Measurements from ENCODE around the gene SYTL3. TPM values are rescaled to one million over a fixed set of nuclear protein-coding genes. Genes with fewer than 3 reads are reported as not detected.

SYTL3 gene
- total and polyA plus RNA-seq, 2 donors (not counting 1 experiment from before 2014, with no cell fraction given) = 1.1 to 5.4 TPM

DNA sequence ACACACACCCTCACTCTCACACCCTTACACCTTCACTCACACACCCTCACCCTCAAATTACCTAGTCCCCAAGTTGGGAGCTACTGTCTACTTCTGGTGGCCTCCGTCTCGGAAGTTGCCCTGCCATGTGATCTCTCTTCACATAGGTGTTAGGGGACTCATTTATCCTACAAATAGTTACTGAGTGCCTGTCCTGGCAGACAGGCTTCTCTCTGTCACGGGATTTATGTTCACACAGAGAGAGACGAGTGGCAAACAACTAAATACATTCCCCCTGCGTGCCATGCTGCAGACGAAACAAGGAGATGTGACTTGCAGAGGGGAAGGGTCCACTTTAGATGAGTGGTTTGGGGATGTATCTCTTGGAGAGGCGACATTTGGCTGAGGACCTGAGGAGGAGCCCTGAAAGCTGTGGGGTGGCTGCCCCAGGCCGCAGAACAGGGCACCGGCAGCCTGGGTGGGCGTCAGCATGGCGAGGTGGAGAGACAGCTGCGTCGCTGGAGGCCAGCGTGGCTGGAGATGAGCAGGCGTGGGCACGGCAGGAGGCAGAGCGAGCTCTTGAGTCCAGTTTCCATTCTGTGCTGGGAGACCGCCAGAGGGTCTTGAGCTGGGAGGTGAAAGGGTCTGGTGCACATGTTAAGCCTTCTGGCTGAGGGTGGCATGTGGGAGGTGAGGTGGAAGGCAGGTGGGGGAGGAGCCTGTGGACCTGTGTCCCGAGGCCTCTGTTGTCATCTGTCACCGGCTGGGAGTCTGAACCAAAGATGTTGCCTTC lies 22.5 kb upstream of the SYTL3 start:
- Mint-ChIP-seq H3K9me3 (ENCODE audit: insufficient read depth) (no peaks in the 10 kb centered on the region), H3K27me3 (no peaks in the 10 kb centered on the region), H3K4me3 (no peak overlapping the region), H3K4me1 (no peaks in the 10 kb centered on the region), H3K27ac (no peak overlapping the region)
- Histone ChIP-seq H3K9ac (ENCODE audit: low read length) (no peak overlapping the region), H3K4me2 (replicated peaks; ENCODE audit: low read depth, low read length, poor library complexity, severe bottlenecking) (no peak overlapping the region), H3K79me2 (ENCODE audit: control insufficient read depth, insufficient read depth, low read length) (no peaks in the 10 kb centered on the region), H2AFZ (ENCODE audit: insufficient read depth, low read depth, low read length, poor library complexity, severe bottlenecking) (no peak overlapping the region), H3K4me1 (ENCODE audit: control insufficient read depth in 2 of 2, insufficient read depth in 2 of 2, low read length in 2 of 2) (no peaks in the 10 kb centered on the region), H3K9me3 (ENCODE audit: control extremely low read depth in 1 of 3, control insufficient read depth in 2 of 3, insufficient read depth in 1 of 3, low read length in 2 of 3) (no peaks in the 10 kb centered on the region), H3K27ac (ENCODE audit: low read length in 2 of 2) (no peak overlapping the region), H4K20me1 (ENCODE audit: control insufficient read depth, insufficient read depth, low read length, poor library complexity, severe bottlenecking) (no peaks in the 10 kb centered on the region), H3K27me3 (replicated peaks in 1 of 4; ENCODE audit: control extremely low read depth in 1 of 4, control insufficient read depth in 3 of 4, insufficient read depth in 4 of 4, low read length in 3 of 4) (no peaks in the 10 kb centered on the region), H3K4me3 (ENCODE audit: control extremely low read depth in 1 of 5, extremely low read depth in 1 of 5, insufficient read depth in 1 of 5, low read depth in 2 of 5, low read length in 4 of 5) (no peak overlapping the region), H3K36me3 (replicated peaks in 1 of 2; ENCODE audit: control extremely low read depth in 1 of 2, control insufficient read depth in 1 of 2, extremely low read depth in 1 of 2, insufficient read depth in 2 of 2, low read length in 1 of 2) (peaks cover 2 to 49% of the 10 kb centered on the region in 2 experiments)
- WGBS (ENCODE audit: insufficient coverage) = 96% methylated on average over 18 of the region's 20 CpGs
- ATAC-seq (ENCODE audit: low read depth) (no peak), DNase-seq (no peak)
- no peak for TF ChIP-seq EZH2 (IDR thresholded peaks at IDR 0.05; ENCODE audit: borderline replicate concordance, insufficient read depth, low read depth, low read length, poor library complexity, severe bottlenecking)
- TF ChIP-seq CTCF (IDR thresholded peaks at IDR 0.05) = no peak
- CTCF ChIA-PET = no interaction called here
- POLR2A ChIA-PET = no interaction called here
- intact Hi-C loops (cut with micrococcal nuclease) = no loop called here

- intact Hi-C loops (cut with micrococcal nuclease) = no loop called here
- CTCF ChIA-PET = interaction anchor here (2.4 kb wide), 1 partner anchor 64 kb away, joined by 8 read pairs; no protein-coding TSS in a partner anchor
- no peak overlapping the region for H3K4me3 ChIP-seq (ENCODE audit: control extremely low read depth in 1 of 5, extremely low read depth in 1 of 5, insufficient read depth in 1 of 5, low read depth in 2 of 5, low read length in 4 of 5)
- H4K20me1 ChIP-seq (ENCODE audit: control insufficient read depth, insufficient read depth, low read length, poor library complexity, severe bottlenecking) = no peaks in the 10 kb centered on the region
- no peak overlapping the region for H3K4me2 ChIP-seq (replicated peaks; ENCODE audit: low read depth, low read length, poor library complexity, severe bottlenecking)
- no peak overlapping the region for H2AFZ ChIP-seq (ENCODE audit: insufficient read depth, low read depth, low read length, poor library complexity, severe bottlenecking)
- Mint-ChIP-seq H3K4me1 (no peaks in the 10 kb centered on the region), H3K4me3 (no peak overlapping the region), H3K9me3 (ENCODE audit: insufficient read depth) (no peaks in the 10 kb centered on the region), H3K27me3 (no peaks in the 10 kb centered on the region), H3K27ac (no peak overlapping the region)
- ATAC-seq (ENCODE audit: low read depth) (no peak), DNase-seq (no peak)
- peaks cover 2 to 44% of the 10 kb centered on the region in 2 experiments for H3K36me3 ChIP-seq (replicated peaks in 1 of 2; ENCODE audit: control extremely low read depth in 1 of 2, control insufficient read depth in 1 of 2, extremely low read depth in 1 of 2, insufficient read depth in 2 of 2, low read length in 1 of 2)
- H3K4me1 ChIP-seq (ENCODE audit: control insufficient read depth in 2 of 2, insufficient read depth in 2 of 2, low read length in 2 of 2) = no peaks in the 10 kb centered on the region
- POLR2A ChIA-PET = no interaction called here
- H3K9me3 ChIP-seq (ENCODE audit: control extremely low read depth in 1 of 3, control insufficient read depth in 2 of 3, insufficient read depth in 1 of 3, low read length in 2 of 3) = no peaks in the 10 kb centered on the region
- no peaks in the 10 kb centered on the region for H3K79me2 ChIP-seq (ENCODE audit: control insufficient read depth, insufficient read depth, low read length)
- H3K9ac ChIP-seq (ENCODE audit: low read length) = no peak overlapping the region
- 93% methylated on average over 9 of the region's 9 CpGs for WGBS (ENCODE audit: insufficient coverage)
- H3K27me3 ChIP-seq (replicated peaks in 1 of 4; ENCODE audit: control extremely low read depth in 1 of 4, control insufficient read depth in 3 of 4, insufficient read depth in 4 of 4, low read length in 3 of 4) = no peaks in the 10 kb centered on the region
- no peak for TF ChIP-seq EZH2 (IDR thresholded peaks at IDR 0.05; ENCODE audit: borderline replicate concordance, insufficient read depth, low read depth, low read length, poor library complexity, severe bottlenecking)
- no peak for TF ChIP-seq CTCF (IDR thresholded peaks at IDR 0.05)
- H3K27ac ChIP-seq (ENCODE audit: low read length in 2 of 2) = no peak overlapping the region
Observed at GRCh38 chr6:158627940-158628211, 22.0 kb upstream of the SYTL3 start.

All from B cell (primary cell).